ENCODE measurements around the gene ZFAND2B. TPM values are rescaled to one million over a fixed set of nuclear protein-coding genes. Genes with fewer than 3 reads are reported as not detected.

The ZFAND2B gene
- total RNA-seq, 1 donor from 2014 or later, result 29.3 TPM

- Mint-ChIP-seq H3K27ac (no peak overlapping the region), H3K4me1 (ENCODE audit: low read depth) (peaks cover 12% of the 10 kb centered on the region), H3K27me3 (no peaks in the 10 kb centered on the region), H3K9me3 (ENCODE audit: low read depth) (no peaks in the 10 kb centered on the region), H3K4me3 (ENCODE audit: low read depth) (no peak overlapping the region), H3K36me3 (ENCODE audit: insufficient read depth) (peaks cover 15% of the 10 kb centered on the region)
- DNase-seq (ENCODE audit: low spot score, unreplicated experiment), result no peak
- no peak for TF ChIP-seq CTCF (IDR thresholded peaks at IDR 0.05; ENCODE audit: unreplicated experiment)
Measured at GRCh38 chr2:219223831-219224610, 17.4 kb downstream of the ZFAND2B start.

- Mint-ChIP-seq H3K4me1 (ENCODE audit: low read depth) (peaks cover 16% of the 10 kb centered on the region), H3K27ac (no peak overlapping the region), H3K36me3 (ENCODE audit: insufficient read depth) (peaks cover 13% of the 10 kb centered on the region), H3K9me3 (ENCODE audit: low read depth) (no peaks in the 10 kb centered on the region), H3K4me3 (ENCODE audit: low read depth) (no peak overlapping the region), H3K27me3 (no peaks in the 10 kb centered on the region)
- no peak for TF ChIP-seq CTCF (IDR thresholded peaks at IDR 0.05; ENCODE audit: unreplicated experiment)
- no peak for DNase-seq (ENCODE audit: low spot score, unreplicated experiment)
Measured at GRCh38 chr2:219225350-219225749, 18.8 kb downstream of the ZFAND2B start.

- Mint-ChIP-seq H3K4me1 (ENCODE audit: low read depth) (peaks cover 18% of the 10 kb centered on the region), H3K9me3 (ENCODE audit: low read depth) (no peaks in the 10 kb centered on the region), H3K27ac (peak overlapping the region; percentile 78), H3K36me3 (ENCODE audit: insufficient read depth) (peaks cover 13% of the 10 kb centered on the region), H3K27me3 (no peaks in the 10 kb centered on the region), H3K4me3 (ENCODE audit: low read depth) (peak overlapping the region; percentile 70)
- no peak for TF ChIP-seq CTCF (IDR thresholded peaks at IDR 0.05; ENCODE audit: unreplicated experiment)
- no peak for DNase-seq (ENCODE audit: low spot score, unreplicated experiment)
Measured at GRCh38 chr2:219228041-219228910, 21.7 kb downstream of the ZFAND2B start.

- no peaks in the 10 kb centered on the region for H3K27me3 Mint-ChIP-seq
- TF ChIP-seq CTCF (IDR thresholded peaks at IDR 0.05; ENCODE audit: unreplicated experiment), result no peak
- DNase-seq (ENCODE audit: low spot score, unreplicated experiment), result no peak
- H3K4me3 Mint-ChIP-seq (ENCODE audit: low read depth), result peak overlapping the region; percentile 70
- no peak overlapping the region for H3K27ac Mint-ChIP-seq
- peaks cover 18% of the 10 kb centered on the region for H3K4me1 Mint-ChIP-seq (ENCODE audit: low read depth)
- no peaks in the 10 kb centered on the region for H3K9me3 Mint-ChIP-seq (ENCODE audit: low read depth)
- peaks cover 12% of the 10 kb centered on the region for H3K36me3 Mint-ChIP-seq (ENCODE audit: insufficient read depth)
Measured at GRCh38 chr2:219228911-219229304, 22.3 kb downstream of the ZFAND2B start.

- DNase-seq (ENCODE audit: low spot score, unreplicated experiment), result peak; percentile 97
- H3K27me3 Mint-ChIP-seq, result no peaks in the 10 kb centered on the region
- peaks cover 15% of the 10 kb centered on the region for H3K36me3 Mint-ChIP-seq (ENCODE audit: insufficient read depth)
- peak within 1 kb of the TSS; percentile 98 for H3K4me3 Mint-ChIP-seq (ENCODE audit: low read depth)
- H3K9me3 Mint-ChIP-seq (ENCODE audit: low read depth), result no peaks in the 10 kb centered on the region
- peak within 1 kb of the TSS; percentile 99 for H3K27ac Mint-ChIP-seq
- H3K4me1 Mint-ChIP-seq (ENCODE audit: low read depth), result peaks cover 18% of the 10 kb centered on the region
- no peak for TF ChIP-seq CTCF (IDR thresholded peaks at IDR 0.05; ENCODE audit: unreplicated experiment)
Measured at GRCh38 chr2:219229305-219230058, 22.9 kb downstream of the ZFAND2B start, which contains the start of the genes ANKZF1 and ATG9A. Gene ANKZF1, plus strand, starts transcription at chr2:219229806. Its CDS starts 452 bp downstream, at chr2:219230258. Gene ATG9A, minus strand, starts transcription at chr2:219229636. Its CDS starts 1,612 bp downstream, at chr2:219228024.
